ENCODE results near the gene SPAG4. TPM values are rescaled to one million over a fixed set of nuclear protein-coding genes. Genes with fewer than 3 reads are reported as not detected.
A peak's percentile ranks its signal among the peaks of the same experiment; 100 is the strongest.

Gene SPAG4
- total RNA-seq, 1 donor from 2014 or later, result 1.2 TPM

DNA sequence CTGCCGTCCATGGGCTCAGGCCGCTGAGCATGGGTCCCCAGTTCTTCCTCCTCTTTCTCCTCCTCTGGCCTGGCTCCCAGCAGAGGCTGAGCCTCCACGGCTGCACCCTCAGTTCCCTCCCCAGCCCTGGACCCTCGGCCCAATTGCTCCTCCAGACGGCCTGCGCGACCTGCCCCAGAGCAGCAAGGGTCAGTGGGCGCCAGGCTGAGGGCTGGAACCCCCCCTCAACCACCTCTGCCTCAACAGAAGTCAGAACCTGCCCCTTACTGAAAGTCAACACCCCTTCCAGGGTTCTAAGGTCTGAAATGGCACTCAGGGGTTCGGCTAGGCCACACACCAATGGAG is 15.9 kb upstream of the SPAG4 start:
- no peak for DNase-seq (ENCODE audit: low read depth)

DNA sequence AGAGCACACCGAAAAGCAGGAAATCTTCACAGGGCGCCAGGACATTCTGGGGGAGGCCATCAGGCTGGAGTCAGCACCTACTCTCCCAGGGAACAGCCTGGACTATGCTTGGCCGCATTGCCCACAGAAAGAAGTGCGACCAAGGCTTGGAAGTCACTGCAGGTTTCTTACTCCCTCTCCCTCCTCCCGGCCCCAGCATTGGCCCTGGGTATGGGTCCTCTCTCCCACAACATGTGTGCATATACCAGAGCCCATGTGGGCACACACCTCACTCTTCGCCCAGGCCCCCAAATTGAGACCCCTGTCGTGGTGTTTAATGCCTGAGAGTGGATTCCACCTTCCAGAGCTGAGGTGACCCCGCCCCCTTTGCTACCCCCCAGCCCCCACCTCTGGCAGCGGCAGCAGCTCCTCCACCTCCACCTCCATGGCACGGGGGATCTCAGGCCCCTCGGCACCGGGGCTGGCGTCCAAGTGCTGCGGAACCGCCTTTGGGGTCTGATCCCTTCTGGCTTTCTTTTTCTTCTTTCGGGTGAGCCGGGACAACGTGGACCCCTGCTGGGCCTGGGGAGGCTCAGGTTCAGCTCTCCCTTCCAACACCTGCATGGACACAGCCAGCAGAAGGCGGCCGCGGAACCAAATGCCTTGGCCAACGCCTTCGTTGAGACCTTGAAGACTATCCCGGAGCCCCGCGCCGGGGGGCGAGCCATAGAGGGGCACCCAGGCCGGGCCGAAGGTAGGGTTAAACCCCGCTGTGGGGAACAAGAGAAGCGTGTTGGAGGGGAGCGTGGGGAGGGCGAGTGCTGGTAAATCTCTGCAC is 15.2 kb upstream of the SPAG4 start:
- no peak for DNase-seq (ENCODE audit: low read depth)

DNA sequence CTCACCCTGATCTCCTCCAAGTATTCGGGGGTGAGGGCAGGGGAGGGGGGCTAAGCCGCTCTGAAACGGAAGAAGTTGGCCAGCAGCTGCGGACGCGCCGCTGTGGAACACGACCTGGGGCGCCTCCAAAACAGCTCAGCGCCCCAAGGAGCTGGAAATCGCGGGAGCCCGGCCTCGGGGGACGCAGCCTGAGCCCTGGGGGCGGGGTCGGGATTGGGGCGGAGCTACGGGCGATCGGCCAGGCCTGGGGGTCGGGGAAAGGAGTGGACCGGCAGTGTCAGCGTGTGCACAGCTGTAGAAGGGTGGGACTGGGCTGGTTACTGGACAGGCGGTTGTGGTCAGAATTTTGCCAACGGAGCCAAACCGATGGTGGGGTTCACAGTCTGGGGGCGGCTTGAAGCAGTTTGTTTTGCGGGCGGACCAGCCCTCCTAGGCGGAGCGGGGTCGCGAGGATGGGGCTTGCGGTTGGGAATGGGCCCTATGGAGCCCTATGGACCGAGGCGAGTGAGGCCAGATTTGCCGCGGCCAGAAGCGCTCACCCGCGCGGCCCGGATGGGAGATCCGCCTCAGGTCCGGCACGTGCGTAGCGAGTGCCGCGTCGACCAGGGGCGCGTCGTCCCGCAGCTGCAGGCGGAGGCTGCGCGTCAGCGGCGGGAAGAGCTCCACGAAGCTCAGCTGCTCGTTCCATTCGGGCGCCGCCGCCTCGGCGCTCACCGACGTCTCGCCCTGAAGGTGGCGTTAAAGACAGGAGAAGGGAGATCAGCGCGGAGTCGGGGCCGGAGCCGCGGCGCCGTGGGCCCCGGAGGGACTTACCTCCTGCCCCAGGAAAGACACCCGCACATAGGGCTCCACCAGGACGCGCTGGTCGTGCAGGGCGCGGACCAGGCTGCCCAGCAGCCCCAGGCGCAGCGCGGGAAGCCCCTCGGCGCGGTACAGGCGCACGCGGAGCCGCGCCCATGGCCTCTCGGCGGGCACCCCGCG is 14.3 kb upstream of the SPAG4 start:
- DNase-seq (ENCODE audit: low read depth), result peak; percentile 72

DNA sequence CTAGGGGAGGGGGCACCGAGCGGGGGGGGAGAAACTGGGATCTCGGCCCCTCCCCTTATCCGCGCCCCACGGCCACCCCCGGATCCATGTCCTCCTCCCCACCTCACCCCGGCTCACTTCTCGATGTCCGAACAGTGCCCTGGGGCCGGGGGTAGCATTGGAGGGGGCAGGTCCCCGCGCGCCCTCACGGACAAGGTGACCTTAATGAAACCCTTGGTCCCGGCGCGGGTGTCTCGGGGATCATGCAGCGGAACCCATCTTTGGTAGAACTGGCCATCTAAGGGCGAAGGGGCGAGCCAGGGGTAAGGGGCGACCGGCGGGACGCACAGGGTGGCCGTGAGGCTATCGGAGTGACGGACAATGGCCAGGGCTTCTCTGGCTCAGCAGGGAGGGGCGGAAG is 13.6 kb upstream of the SPAG4 start:
- DNase-seq (ENCODE audit: low read depth), result no peak

DNA sequence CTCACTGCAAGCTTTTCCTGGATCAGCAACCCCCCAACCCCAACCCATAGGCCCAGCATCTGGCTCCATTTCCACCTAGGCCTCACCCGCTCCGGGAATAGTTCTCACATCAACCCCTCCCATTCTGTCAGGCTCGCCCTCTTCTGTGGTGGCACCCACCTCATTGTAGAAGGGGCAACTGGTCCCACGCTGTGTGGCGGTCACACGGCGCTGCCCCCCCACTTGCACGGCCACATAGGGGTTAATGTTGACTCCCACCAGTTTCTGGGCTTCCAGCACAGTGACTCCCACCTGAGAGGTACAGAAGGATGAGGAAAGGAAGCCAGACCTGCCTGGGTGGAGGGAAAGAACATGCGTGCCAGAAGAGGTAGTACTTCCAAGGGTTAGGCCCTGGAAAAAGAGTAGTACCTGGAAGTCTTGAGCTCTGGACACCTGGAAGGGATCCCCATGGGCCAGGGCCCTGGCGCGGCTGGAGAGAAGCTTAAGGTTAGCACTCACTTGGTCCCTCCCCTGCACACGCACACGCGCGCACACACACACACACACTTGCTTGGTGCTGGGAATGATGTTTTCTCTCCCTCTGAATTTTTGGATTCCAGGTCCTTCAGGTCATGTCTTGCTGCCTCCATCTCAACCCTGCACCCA is 12.7 kb upstream of the SPAG4 start:
- no peak for DNase-seq (ENCODE audit: low read depth)

DNA sequence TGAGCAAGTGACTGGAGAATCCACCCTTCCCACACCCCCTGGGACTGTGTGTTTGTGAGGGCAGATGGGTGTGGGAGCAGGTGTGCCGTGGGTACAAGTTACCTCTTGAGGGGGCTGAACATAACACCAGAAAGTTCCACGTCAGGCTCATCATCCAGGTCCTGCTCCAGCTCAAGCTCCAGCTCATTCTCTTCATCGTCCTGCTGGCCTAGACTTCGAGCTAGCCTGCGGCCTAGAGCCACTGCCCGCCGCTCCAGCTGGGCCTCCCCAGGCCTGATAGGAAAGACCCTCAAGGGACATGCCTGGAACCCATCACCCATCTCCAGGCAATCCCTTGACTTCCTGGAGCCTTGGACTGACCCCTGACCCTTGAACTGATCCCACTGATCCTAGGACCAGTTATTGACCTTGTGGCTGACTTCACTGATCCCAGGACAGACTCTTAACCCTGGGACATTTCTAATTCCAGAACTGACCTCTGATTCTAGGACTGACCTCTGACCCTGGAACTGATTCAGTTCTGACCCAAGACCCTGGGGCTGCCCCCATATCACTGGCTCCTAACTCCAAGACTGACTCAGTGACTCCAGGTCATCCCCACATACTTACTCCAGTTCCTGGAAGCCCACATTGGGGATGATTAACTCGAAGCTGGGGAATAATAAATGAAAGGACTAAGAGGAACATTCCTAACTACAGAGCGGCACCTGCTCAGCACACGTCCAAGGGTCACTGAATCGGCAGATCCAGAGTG is 11.8 kb upstream of the SPAG4 start:
- no peak for DNase-seq (ENCODE audit: low read depth)

DNA sequence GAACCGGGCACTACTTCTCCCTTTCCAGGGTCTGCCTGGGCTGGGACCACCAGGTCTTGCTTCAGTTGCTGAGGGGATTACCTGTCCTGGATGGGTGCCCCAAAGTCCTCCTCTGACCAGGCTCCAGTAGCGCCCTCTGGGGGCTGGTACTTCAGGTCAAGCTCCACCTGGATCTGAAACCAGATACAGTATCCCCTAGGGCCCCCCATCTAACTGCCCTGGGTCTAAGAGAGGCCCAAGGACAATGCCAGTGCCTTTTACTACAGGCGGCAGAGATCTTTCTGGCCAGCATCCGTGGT is 11.2 kb upstream of the SPAG4 start:
- no peak for DNase-seq (ENCODE audit: low read depth)

DNA sequence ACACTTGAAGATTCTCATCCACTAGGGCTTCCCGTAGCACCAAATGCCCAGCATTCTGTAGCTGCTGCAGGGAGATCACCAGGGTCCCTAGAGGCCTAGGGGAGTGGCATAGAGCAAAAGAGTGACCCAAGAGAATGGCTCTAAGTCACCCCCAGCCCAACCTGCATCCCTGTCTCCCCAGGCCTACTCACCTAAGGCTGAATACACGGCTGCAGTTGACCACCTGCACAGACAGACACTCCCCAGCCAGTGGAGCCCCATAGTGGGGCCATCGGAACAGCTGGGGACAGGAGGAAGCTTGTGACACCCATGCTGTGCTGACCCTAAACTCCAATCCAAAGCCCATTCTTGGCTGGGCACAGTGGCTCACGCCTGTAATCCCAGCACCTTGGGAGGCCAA is 9.5 kb upstream of the SPAG4 start:
- DNase-seq (ENCODE audit: low read depth), result no peak

DNA sequence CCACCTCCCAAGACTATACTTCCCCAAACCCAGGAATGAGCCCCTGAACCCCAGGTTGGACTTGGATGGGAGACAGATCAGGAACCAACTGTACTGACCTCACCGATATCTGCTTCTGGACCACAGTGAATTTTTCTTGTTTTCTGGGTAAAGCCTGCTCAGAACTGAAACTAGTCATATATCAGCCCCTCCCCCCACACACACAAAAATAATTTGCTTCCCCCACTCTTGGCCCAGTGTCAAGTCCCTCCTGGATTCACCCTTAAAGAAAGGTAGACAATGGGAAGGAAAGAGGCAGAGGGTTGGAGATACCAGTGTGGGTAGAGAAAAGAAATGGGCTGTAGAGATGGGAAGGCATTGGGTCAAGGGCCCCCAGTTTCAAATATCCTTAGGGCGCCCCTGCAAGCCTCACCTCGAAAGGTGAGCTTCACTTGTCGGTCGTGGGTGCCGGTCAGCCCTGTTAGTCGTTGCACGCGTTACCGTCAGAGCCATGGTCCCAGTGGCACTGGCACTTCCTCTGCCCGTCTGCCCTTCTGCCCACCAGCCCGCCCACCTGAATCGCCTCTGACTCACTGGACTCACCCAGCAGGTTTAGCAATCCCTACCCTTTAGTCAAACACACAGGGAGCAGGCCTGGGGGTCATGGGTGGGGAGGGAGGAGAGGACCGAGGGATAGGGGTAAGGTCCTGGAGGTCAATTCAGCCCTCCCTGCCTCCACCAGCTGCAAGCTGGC is 8.5 kb upstream of the SPAG4 start:
- no peak for DNase-seq (ENCODE audit: low read depth)

DNA sequence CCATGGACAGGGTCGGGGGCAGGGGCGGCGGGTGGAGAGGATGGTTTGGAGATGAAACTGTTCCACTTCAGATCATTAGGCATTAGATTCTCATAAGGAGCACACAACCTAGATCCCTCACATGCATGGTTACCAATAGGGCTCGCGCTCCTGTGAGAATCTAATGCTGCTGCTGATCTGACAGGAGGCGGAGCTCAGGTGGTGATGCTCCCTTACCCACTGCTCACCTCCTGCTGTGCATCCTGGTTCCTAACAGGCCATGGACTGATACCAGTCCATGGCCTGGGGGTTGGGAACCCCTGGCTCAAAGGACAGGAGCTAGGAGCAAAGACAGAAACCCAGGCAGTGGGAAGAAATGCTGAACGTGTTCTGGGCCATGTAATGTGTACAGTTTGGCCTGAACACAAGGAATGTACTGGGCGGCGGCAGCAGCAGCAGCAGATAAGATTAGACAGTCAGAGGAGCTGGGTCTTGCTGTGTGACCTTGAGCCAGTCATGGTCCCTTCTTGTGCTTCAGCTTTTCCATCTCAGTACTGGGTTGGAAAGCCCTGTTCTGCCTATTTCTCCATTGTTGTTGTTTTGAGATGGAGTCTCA is 4.7 kb upstream of the SPAG4 start:
- no peak for DNase-seq (ENCODE audit: low read depth)

DNA sequence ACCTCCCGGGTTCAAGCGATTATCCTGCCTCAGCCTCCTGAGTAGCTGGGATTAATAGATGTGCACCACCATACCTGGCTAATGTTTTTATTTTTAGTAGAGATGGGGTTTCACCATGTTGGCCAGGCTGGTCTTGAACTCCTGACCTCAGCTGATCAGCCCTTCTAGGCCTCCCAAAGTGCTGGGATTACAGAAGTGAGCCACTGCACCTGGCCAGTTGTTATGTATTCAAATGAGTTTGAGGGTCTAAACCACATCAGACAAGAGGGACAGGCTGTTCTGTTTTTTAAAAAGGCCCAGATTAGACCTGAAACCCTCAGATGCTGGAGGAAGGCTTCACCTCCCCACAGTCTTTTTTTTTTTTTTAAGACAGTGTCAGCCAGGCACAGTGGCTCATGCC is 4.1 kb upstream of the SPAG4 start:
- no peak for DNase-seq (ENCODE audit: low read depth)

DNA sequence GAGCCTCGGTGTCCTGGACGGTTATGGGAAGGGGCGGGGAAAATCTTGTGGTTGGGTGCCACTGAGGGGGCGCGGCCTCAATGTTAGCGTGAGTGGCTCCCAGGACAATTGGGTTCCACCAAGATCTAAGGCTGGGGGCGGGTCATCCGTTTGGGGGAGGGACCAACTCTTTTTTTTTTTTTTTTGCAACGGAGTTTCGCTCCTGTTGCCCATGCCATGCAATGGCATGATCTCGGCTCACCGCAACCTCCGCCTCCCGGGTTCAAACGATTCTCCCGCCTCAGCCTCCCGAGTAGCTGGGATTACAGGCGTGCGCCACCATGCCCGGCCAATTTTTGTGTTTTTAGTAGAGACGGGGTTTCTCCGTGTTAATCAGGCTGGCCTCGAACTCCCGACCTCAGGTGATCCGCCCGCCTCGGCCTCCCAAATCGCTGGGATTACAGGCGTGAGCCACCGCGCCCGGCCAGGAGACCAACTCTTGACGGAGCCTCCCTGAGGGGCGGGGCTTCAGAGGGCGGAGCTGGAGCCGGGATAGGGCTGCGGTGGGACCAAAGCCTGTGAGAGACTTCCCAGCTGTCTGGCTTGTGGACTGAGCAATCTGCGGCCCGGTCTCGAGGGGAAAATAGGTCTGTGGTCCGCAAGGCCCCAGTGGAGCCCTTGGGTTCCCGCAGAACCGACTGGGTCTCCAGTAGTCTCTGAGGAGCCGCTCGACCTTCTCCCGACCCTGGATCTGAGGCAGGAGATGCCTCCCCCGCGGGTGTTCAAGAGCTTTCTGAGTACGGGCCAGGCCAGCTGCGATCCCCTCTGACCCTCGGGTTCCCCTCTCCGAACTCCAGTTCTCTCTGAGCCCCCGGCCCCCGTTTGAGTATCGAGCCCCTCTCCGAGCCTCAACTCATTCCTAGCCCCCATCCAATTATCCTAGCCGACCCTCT is 1.1 kb downstream of the SPAG4 start:
- peak; percentile 100 for DNase-seq (ENCODE audit: low read depth)

DNA sequence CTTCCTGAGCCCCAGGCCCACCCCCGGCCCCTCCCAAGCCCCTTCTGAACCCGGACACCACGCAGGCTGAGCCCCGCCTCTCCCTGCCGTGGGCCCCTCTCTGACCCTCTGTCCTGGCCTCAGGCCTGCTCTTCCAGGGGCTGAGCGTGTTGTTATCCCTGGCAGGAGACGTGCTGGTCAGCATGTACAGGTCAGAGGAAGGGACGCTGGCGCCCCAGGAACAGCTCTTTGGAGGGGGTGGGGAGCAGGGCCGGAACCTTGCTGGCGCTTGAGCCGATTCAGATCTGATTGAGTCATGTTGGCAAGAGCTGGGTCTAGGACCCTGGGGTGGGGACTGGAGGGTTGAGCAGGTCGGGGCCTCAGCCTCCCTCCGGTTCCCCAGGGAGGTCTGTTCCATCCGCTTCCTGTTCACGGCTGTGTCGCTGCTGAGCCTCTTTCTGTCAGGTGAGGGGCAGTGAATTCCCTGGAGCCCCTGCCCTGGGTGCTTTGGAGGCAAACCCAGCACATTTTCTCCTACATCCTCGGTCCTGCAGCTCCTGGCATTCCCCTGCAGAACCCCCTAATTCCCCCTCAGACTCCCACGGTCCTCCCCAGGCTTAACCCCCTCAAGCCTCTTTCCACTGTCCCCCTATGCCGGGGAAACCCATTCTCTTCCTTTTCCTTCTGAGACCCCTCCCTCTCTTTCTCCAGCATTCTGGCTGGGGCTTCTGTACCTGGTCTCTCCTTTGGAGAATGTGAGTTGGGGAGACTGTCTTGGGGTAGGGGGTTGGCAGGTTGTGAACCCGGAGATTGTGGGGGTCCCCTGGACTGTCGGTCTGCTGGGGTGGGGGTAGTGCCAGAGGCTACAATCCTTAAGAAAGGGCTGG is 2.0 kb downstream of the SPAG4 start:
- peak; percentile 54 for DNase-seq (ENCODE audit: low read depth)

DNA sequence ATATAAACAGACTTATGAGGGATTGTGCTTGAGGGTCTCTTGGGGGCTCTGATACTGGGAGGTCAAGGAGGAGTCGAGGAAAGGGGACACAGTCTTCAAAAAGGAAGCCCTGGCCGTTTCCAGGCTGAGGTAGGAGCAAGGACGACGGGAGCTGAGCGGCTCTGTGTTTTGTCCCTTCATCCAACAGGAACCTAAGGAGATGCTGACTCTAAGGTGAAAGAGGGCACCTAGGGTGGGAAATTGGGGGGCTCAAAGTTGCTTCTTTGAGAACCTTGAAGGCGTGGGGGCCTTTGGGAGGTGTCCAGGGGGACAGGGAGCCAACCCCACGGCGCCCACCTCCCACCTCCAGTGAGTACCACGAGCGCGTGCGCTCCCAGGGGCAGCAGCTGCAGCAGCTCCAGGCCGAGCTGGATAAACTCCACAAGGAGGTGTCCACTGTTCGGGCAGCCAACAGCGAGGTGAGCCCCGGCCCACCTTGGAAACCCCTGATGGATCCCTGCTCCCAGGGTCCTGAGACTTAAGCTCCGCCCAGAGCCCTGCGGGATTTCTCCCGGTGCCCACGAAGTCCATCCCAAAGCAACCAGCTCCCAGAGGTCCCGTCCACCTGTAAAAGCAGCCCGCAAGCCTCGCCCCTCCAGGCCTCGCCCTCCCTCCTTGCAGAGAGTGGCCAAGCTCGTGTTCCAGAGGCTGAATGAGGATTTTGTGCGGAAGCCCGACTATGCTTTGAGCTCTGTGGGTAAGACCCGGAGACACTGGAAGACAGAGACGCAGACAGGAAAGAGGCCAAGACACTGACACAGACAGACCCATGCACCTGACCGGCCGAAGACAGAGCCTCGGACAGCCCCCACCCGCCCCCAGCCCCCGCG is 2.9 kb downstream of the SPAG4 start:
- no peak for DNase-seq (ENCODE audit: low read depth)

DNA sequence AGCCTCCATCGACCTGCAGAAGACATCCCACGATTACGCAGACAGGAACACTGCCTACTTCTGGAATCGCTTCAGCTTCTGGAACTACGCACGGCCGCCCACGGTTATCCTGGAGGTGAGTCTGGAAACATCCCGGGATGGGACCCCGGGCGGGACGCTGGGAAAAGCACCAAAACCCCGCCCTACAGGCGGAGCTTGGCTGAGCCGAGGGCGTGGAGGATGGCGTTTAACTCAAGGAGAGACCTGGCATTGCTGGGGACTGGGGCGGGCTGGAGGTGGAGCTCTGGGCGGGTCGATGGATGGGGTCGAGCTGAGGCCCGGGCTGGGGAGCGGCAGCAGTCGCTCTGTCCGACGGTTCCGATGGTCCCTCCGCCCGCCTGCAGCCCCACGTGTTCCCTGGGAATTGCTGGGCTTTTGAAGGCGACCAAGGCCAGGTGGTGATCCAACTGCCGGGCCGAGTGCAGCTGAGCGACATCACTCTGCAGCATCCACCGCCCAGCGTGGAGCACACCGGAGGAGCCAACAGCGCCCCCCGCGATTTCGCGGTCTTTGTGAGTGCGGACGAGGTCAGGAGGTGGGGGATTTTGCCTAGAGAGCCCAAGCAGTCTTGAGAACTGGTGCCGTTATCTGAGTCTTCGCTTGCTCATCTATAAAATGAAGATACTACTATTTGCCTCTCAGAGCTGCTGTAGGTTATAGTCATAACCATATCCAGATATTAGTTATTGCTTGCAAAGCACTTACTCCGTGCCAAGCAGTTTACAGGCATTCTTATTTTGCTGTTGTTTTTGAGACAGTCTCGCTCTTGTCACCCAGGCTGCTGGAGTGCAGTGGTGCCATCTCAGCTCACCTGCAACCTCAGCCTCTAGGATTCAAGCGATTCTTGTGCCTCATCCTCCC is 3.8 kb downstream of the SPAG4 start:
- DNase-seq (ENCODE audit: low read depth), result peak; percentile 57

Measured in myocyte (in vitro differentiated cells).